ENCODE results near the gene CCDC27. TPM values are rescaled to one million over a fixed set of nuclear protein-coding genes. Genes with fewer than 3 reads are reported as not detected.
A peak's percentile ranks its signal among the peaks of the same experiment; 100 is the strongest.

The CCDC27 gene
- total RNA-seq, 1 experiment from 2014 or later: not detected

DNA sequence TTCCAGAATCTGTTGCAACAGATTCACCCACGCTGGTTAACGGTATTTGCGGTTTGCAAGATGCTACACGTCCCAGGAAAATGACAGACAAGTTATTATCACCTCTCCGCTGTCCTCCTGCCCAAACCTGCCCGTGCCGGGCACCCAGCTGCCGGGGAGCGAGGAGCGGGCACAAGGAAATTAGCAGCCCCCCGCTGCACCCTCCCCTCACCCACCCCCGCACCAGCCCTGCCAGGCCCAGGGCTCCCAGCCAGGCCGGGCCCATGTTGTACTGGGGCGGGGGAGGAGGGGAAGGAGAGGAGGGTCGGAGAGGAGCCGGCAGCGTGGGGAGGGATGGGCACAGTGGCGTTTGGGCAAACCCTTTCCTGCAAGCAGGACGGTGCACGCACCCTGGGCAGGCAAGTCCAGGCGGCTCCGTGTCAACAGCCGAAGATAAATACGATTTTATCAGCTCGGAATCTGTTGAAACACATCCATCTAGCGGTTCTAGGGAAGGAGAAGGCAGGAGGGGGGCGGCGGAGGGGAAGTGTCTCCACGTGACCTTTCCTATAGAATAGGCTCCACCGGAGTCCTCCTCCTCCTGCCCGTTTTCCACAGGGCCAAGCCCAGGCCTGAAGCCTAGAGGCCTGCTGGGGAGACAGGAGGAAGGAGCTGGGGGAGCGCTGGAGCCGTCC lies 35.1 kb upstream of the CCDC27 start:
- no peaks in the 10 kb centered on the region for H3K36me3 ChIP-seq (ENCODE audit: control insufficient read depth, insufficient read depth, low read length)
- no peak for DNase-seq (ENCODE audit: low read depth, low spot score)
- H3K27ac ChIP-seq (ENCODE audit: low read length): no peak overlapping the region
- TF ChIP-seq SIN3A (IDR thresholded peaks at IDR 0.05; ENCODE audit: borderline replicate concordance, insufficient read depth, low read depth, low read length): no peak
- TF ChIP-seq, protein P1, sequence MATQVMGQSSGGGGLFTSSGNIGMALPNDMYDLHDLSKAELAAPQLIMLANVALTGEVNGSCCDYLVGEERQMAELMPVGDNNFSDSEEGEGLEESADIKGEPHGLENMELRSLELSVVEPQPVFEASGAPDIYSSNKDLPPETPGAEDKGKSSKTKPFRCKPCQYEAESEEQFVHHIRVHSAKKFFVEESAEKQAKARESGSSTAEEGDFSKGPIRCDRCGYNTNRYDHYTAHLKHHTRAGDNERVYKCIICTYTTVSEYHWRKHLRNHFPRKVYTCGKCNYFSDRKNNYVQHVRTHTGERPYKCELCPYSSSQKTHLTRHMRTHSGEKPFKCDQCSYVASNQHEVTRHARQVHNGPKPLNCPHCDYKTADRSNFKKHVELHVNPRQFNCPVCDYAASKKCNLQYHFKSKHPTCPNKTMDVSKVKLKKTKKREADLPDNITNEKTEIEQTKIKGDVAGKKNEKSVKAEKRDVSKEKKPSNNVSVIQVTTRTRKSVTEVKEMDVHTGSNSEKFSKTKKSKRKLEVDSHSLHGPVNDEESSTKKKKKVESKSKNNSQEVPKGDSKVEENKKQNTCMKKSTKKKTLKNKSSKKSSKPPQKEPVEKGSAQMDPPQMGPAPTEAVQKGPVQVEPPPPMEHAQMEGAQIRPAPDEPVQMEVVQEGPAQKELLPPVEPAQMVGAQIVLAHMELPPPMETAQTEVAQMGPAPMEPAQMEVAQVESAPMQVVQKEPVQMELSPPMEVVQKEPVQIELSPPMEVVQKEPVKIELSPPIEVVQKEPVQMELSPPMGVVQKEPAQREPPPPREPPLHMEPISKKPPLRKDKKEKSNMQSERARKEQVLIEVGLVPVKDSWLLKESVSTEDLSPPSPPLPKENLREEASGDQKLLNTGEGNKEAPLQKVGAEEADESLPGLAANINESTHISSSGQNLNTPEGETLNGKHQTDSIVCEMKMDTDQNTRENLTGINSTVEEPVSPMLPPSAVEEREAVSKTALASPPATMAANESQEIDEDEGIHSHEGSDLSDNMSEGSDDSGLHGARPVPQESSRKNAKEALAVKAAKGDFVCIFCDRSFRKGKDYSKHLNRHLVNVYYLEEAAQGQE (IDR thresholded peaks at IDR 0.05; ENCODE audit: insufficient read depth in 1 of 2, low read depth in 2 of 2, low read length in 1 of 2): no peak
- TF ChIP-seq TCF7L2 (IDR thresholded peaks at IDR 0.05; ENCODE audit: low read depth, low read length): no peak
- TF ChIP-seq, protein P2, sequence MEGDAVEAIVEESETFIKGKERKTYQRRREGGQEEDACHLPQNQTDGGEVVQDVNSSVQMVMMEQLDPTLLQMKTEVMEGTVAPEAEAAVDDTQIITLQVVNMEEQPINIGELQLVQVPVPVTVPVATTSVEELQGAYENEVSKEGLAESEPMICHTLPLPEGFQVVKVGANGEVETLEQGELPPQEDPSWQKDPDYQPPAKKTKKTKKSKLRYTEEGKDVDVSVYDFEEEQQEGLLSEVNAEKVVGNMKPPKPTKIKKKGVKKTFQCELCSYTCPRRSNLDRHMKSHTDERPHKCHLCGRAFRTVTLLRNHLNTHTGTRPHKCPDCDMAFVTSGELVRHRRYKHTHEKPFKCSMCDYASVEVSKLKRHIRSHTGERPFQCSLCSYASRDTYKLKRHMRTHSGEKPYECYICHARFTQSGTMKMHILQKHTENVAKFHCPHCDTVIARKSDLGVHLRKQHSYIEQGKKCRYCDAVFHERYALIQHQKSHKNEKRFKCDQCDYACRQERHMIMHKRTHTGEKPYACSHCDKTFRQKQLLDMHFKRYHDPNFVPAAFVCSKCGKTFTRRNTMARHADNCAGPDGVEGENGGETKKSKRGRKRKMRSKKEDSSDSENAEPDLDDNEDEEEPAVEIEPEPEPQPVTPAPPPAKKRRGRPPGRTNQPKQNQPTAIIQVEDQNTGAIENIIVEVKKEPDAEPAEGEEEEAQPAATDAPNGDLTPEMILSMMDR (IDR thresholded peaks at IDR 0.05): no peak
- TF ChIP-seq POLR2AphosphoS5 (IDR thresholded peaks at IDR 0.05; ENCODE audit: low read depth, low read length): no peak
- in situ Hi-C loops (cut with HindIII; ENCODE audit: low pct_unique_long_range_greater_than_20kb, low sequenced_read_pairs): no loop called here
- intact Hi-C loops (cut with micrococcal nuclease; ENCODE audit: unreplicated experiment): no loop called here
- H3K9me3 ChIP-seq (ENCODE audit: control insufficient read depth, insufficient read depth, low read depth, low read length): no peaks in the 10 kb centered on the region
- BruUV-seq (replicated peaks): no TSS peak
- ChIA-PET CTCF (interaction anchor here (0.6 kb wide), 2 partner anchors 12 to 179 kb away, joined by 3 to 5 read pairs; no protein-coding TSS in a partner anchor), POLR2A (no interaction called here)
- no peaks in the 10 kb centered on the region for H3K27me3 ChIP-seq (ENCODE audit: control insufficient read depth, insufficient read depth, low read length)
- H3K4me1 ChIP-seq (ENCODE audit: control insufficient read depth, insufficient read depth, low read length): peaks cover 13% of the 10 kb centered on the region
- no peak overlapping the region for H3K4me3 ChIP-seq (ENCODE audit: low read depth in 2 of 2, low read length in 2 of 2)
- ATAC-seq: no peak

DNA sequence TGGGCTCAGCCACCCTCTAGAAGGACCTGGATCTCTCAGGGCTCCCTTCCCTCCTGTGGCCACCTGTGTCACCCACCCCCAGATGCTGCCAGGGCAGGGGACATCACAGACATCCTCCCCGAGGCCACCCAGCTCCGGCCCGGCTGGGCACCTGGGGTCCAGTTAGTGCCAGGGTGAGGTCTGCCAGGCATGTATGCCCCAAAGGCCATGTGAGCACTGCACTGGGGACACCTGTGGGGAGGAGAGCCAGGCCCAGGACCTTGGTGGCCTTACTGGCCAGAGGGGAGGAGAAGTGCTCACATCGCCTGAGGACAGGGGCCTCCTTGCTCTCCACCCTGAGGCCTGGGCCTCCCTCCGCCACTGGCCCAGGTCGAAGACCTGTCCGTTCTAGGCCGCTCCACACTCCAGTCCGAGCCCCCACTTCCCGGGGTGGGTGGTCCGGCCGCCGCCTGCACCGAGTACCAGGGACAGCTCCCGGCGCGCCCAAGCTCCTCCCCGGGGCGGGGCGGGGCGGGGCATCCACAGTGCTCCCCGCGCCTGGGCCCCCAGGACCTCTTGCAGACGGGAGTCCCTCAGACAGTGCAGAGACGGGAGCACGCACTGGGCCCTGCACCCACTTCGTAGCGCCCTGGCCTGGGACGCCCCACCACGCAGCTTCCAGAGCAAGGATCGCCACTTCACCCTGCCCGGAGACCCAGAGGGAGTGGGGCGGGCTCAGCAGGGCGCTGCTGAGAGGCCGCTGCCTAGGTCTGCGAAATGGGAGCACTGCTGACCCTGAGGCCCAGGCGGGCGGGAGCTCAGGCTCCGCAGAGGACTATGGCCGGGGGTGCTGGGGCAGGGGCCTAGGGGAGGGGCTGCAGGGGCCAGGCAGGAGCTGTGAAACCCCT lies 34.3 kb upstream of the CCDC27 start:
- POLR2A ChIA-PET: no interaction called here
- Histone ChIP-seq H3K27me3 (ENCODE audit: control insufficient read depth, insufficient read depth, low read length) (no peaks in the 10 kb centered on the region), H3K4me3 (ENCODE audit: low read depth in 2 of 2, low read length in 2 of 2) (no peak overlapping the region), H3K4me1 (ENCODE audit: control insufficient read depth, insufficient read depth, low read length) (peaks cover 12% of the 10 kb centered on the region), H3K27ac (ENCODE audit: low read length) (no peak overlapping the region), H3K9me3 (ENCODE audit: control insufficient read depth, insufficient read depth, low read depth, low read length) (no peaks in the 10 kb centered on the region), H3K36me3 (ENCODE audit: control insufficient read depth, insufficient read depth, low read length) (no peaks in the 10 kb centered on the region)
- intact Hi-C loops (cut with micrococcal nuclease; ENCODE audit: unreplicated experiment): no loop called here
- no TSS peak for BruUV-seq (replicated peaks)
- TF ChIP-seq, protein P1 (IDR thresholded peaks at IDR 0.05; ENCODE audit: insufficient read depth in 1 of 2, low read depth in 2 of 2, low read length in 1 of 2): peak; percentile 87 to 89
- TF ChIP-seq, protein P2 (IDR thresholded peaks at IDR 0.05): no peak
- TF ChIP-seq TCF7L2 (IDR thresholded peaks at IDR 0.05; ENCODE audit: low read depth, low read length): no peak
- TF ChIP-seq SIN3A (IDR thresholded peaks at IDR 0.05; ENCODE audit: borderline replicate concordance, insufficient read depth, low read depth, low read length): no peak
- no peak for TF ChIP-seq POLR2AphosphoS5 (IDR thresholded peaks at IDR 0.05; ENCODE audit: low read depth, low read length)
- no peak for DNase-seq (ENCODE audit: low read depth, low spot score)
- CTCF ChIA-PET: interaction anchor here (0.6 kb wide), 2 partner anchors 11 to 179 kb away, joined by 3 to 5 read pairs; no protein-coding TSS in a partner anchor
- ATAC-seq: no peak
- in situ Hi-C loops (cut with HindIII; ENCODE audit: low pct_unique_long_range_greater_than_20kb, low sequenced_read_pairs): no loop called here
